GM12891 (cell line): ENCODE data around the gene PRKCA.

Source experiments
- DNase-seq: peaks from one replicate; pipeline ENCODE4 v3.0.0; 2011; ENCODE audit warnings: low spot score; ENCODE audit not compliant: insufficient read length
- FAIRE-seq: peaks from 2 replicates; lab custom pipeline; 2011; peaks lifted over from hg19 to GRCh38; lab: Jason Lieb, UNC
- PAX5 ChIP-seq: IDR thresholded peaks from 2 replicates; pipeline ENCODE4 v1.6.1; 2011; ENCODE audit warnings: low read length, moderate library complexity, mild to moderate bottlenecking; ENCODE audit not compliant: insufficient read depth, severe bottlenecking
- POLR2A ChIP-seq: IDR thresholded peaks from 2 replicates; pipeline ENCODE4 v1.6.1; 2011; ENCODE audit warnings: low read depth, low read length, control low read depth
- POLR2AphosphoS5 ChIP-seq: IDR thresholded peaks from 2 replicates; pipeline ENCODE4 v1.6.1; 2011; ENCODE audit warnings: low read depth, low read length, control low read depth
- POU2F2 ChIP-seq: IDR thresholded peaks from 2 replicates; pipeline ENCODE4 v1.6.1; 2011; ENCODE audit warnings: low read depth, mild to moderate bottlenecking, control low read depth, low read length, moderate library complexity
- SPI1 ChIP-seq: IDR thresholded peaks from 2 replicates; pipeline ENCODE4 v1.6.1; 2011; ENCODE audit warnings: low read depth, low read length, control low read depth
- TAF1 ChIP-seq: IDR thresholded peaks from 2 replicates; pipeline ENCODE4 v1.6.1; 2011; ENCODE audit warnings: low read depth, low read length, control low read depth

PRKCA gene

DNA sequence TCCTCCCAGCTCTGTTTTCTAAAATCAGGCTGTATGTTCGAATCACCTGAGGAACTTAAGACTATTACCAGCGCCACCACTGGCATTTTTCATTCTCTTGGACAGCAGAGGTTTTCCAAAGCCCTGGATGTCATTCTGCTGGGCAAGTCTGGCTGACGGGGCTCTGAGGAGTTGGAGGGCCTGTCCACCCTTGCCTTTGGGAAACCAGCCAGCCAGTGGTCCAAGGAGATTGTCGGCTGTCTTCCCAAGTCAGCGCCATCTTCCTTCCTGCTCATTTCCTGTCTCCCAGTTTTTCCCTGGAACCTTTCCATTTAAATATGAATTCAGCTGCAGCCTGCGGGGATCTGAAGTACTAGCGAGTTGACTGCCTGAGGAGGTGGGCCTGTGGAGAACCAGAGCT lies 258.3 kb downstream of the PRKCA start:
- no peak for DNase-seq
- no peak for TF ChIP-seq POU2F2
- TF ChIP-seq SPI1, result no peak
- no peak for TF ChIP-seq POLR2A
- TF ChIP-seq TAF1, result no peak
- no peak for TF ChIP-seq PAX5
- TF ChIP-seq POLR2AphosphoS5, result no peak
- FAIRE-seq, result no peak

DNA sequence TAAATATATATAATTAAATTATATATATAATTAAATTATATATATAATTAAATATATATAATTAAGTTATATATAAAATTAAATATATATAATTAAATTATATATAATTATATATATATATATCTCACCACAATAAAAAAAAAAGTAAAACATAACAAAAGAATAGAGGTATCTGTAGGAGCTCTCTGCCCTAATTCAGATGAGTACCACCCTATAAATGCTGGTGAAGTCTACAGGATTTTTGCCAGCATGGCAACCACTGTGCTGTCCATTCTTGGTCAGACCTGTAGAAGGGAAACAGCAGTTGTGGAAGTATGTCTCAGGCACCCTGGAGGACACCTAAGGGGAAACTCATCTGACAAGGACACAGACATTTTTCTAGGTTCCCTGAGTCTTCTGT lies 259.7 kb downstream of the PRKCA start:
- no peak for FAIRE-seq
- TF ChIP-seq POLR2AphosphoS5, result no peak
- TF ChIP-seq POLR2A, result no peak
- TF ChIP-seq SPI1, result no peak
- no peak for TF ChIP-seq POU2F2
- no peak for TF ChIP-seq TAF1
- TF ChIP-seq PAX5, result no peak
- DNase-seq, result no peak

DNA sequence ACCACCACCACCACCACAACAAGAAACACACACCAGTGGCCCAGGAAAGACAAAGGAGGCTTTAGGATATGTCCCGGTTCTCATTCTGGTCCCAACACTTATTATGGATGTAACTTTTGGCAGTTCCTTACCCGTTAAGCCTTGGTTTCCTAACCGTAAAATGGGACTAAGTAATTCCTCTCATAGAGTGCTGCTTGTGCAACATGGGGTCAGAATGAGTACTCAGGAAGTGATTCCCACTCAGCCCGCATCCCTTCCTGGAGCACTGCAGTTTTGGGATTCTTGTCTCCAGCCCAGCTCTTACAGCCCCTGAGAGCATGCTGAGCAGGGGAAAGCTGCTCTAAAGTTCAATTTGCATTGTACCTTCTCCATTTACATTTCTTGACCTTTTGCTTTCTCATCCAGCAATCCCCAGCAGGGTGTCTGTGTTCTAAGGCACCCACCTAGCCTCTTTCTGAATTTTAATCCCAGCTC lies 262.6 kb downstream of the PRKCA start:
- DNase-seq, result no peak
- no peak for TF ChIP-seq POLR2A
- no peak for TF ChIP-seq SPI1
- no peak for TF ChIP-seq PAX5
- no peak for TF ChIP-seq POLR2AphosphoS5
- TF ChIP-seq POU2F2, result no peak
- no peak for TF ChIP-seq TAF1

DNA sequence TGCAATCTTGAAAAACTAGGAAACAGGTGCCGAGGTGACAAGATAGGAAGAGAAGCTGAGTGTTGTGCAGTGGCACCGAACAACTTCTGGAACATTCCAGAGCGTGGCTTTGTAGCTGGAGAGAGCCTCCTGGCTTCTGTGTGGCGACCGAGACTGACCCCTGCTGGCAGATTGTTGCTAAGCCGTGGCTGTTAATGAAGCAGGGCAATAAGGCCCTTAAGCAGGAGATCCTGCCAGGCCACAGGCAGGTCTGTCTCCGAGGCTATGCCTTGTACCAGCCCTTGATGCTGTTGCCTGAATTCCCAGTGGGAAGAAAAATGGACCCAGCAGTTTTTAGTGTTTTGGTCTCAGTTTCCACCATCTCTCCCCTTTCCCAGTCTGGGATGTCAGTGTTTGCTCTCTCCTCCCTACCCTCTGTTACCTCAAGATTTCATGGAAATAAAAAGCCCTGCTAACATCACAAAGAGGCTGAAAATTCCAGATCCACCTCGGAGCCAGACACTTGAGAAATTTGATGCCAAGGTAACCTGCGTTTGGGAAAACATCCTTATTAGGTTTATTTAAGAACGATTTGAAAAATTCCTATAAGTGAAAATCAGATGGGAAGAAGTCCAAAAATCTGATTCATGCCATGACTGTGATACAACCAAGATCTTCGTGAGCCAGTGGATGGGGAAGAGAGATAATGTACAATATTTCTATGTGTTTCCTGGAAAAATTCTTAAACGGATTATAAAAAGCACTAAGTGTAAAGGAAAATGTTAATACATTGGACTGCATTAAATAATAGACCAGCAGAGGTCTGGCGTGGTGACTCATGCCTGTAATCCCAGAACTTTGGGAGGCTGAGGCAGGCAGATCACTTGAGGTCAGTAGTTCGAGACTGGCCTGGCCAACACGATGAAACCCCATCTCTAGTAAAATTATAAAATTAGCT lies 265.1 kb downstream of the PRKCA start:
- DNase-seq (peak; percentile 29), FAIRE-seq (peak; percentile 58)
- TF ChIP-seq POU2F2, result no peak
- no peak for TF ChIP-seq POLR2A

More for the DNA sequence above, 262.6 kb downstream of the PRKCA start:
- FAIRE-seq, result no peak

DNA sequence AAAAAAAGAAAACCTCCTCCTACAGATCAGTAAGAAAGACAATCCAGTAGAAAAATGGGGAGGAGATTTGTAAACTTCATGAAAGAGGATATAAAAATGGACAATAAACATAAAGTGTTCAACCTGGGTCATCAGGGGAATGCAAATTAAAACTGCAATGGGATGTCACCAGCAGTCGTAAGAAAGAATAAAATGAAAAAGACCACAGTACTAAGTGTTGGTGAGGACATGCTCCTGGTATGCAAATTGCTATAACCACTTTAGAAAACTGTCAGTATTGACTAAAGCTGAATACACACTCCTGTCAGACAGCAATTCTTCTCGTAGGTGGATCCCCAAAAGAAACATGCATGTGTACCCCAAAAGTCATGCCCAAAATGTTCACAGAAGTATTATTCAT lies 267.2 kb downstream of the PRKCA start:
- FAIRE-seq (no peak), DNase-seq (no peak)
- TF ChIP-seq POLR2AphosphoS5 (no peak), POLR2A (no peak), SPI1 (no peak), TAF1 (no peak), PAX5 (no peak), POU2F2 (no peak)

DNA sequence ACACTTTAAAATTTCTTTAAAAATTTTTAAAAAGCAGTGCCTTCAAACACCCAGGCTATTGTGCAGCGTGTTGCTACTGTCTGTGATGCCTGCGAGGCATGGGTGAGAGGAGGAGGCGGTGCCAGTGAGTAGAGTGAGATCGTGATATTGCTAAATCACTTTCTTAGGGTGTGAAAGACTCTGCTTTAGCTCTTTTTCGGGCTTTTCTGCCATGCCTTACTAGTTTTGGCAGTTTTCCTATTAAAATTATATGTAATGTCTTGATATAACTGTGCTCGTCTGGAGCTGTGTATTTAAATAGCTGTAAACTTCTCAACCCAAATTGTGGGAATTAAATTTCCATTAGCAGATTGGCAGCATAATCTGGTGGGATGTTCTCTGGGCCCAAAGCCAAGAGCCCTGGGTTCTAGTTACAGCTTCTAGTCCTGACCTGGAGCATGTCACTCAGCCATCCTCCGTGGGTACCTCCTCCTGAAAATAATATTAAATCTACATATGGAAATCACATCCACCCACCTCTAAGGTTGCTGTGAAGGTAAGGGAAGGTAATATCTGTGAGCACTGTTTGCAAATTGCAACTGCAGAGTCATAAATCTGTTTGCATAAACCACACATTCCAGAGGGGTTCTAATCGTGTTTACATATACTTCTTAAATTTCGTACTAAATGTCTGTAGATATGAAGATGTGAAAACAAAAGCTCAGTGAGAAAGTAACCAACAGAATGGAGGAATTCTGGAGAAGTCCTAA lies 268.2 kb downstream of the PRKCA start:
- no peak for FAIRE-seq

DNA sequence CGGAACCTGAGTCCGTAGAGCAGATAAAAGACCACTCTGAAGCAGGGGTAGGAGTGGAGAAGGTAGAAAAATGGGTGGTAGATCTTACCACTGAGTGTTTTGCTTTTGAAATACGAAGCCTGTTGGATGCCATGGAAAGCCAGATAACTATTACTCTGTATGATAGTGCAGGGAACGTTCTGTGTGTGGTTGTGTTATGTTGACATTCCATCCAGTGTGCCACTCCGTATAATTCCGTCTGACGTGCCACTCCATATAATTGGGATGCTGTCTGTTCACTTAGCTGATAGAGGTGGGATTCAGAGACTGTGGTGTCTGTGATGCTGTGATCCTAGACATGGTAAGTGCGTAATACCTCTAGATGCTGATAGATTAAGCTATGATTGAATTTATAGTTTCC lies 269.3 kb downstream of the PRKCA start:
- FAIRE-seq, result no peak
- TF ChIP-seq PAX5, result no peak
- TF ChIP-seq SPI1, result no peak
- no peak for TF ChIP-seq TAF1
- no peak for TF ChIP-seq POLR2A
- TF ChIP-seq POLR2AphosphoS5, result no peak
- TF ChIP-seq POU2F2, result no peak
- DNase-seq, result no peak

More for the DNA sequence above, 268.2 kb downstream of the PRKCA start:
- DNase-seq, result no peak
- no peak for TF ChIP-seq POLR2A
- TF ChIP-seq POLR2AphosphoS5, result no peak
- TF ChIP-seq TAF1, result no peak
- TF ChIP-seq POU2F2, result no peak
- no peak for TF ChIP-seq PAX5
- TF ChIP-seq SPI1, result no peak

DNA sequence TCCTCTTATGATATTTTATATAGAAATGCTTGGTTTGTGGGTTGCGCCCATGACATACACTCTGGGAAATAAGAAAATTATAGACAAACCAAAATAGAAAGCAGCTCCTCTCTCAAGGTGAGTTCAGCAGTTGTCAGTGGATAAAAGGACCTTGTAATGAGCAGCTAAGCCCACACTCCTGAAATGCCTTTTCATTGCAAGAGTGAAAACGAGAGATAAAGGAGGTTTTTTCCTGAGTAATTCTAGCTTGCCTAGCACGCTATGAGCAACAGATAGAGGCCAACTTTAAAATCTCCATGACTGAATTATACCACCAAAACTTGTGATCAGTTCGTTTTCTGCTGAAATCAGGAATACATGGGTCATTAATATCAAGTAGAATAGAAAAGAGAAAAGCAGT lies 270.7 kb downstream of the PRKCA start:
- DNase-seq, result no peak
- no peak for FAIRE-seq
- no peak for TF ChIP-seq POLR2A
- no peak for TF ChIP-seq POU2F2

DNA sequence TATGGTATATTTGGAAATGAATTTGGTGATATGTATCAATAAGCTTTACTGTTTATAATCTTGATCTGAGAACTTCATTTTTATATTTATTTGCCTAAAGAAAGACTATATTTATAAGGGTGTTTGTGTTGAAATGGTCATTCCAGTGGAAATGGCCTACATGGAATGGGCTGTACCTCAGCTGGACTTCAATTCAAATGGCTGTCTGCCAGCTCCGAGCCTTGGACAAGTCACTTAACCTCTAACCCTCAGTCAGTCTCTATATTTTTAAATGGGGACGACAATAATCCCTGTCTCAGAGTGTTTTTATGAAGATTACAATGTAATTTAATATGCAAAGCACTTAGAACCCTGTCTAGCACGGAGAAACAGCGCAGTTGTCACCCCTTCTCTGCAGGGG lies 271.7 kb downstream of the PRKCA start:
- no peak for FAIRE-seq
- no peak for DNase-seq
- TF ChIP-seq POU2F2 (no peak), TAF1 (no peak), POLR2AphosphoS5 (no peak), PAX5 (no peak), SPI1 (no peak), POLR2A (no peak)

DNA sequence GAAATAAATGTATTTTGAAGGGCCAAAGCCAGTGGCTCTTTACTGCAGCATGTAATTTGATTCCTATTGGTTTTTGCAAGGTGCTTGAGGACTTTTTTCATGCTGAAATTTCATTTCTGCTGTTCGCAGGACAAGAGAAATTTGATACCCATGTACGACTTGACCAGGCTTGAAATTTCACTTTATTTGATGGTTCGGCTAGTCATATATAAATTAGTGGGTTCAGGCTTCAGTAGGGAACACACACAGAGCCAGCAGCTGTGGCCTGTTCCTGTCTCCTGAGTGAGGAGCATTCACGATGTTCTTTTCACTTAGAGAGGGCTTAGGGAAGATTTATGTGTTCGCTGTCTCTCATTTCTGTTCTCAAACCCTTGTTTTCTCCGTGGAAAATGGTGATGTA lies 274.1 kb downstream of the PRKCA start:
- FAIRE-seq (no peak), DNase-seq (no peak)
- no peak for TF ChIP-seq POLR2A
- no peak for TF ChIP-seq PAX5
- TF ChIP-seq SPI1, result no peak
- no peak for TF ChIP-seq POU2F2
- no peak for TF ChIP-seq TAF1
- no peak for TF ChIP-seq POLR2AphosphoS5
